ENCODE results near the gene ARHGAP18. TPM values are rescaled to one million over a fixed set of nuclear protein-coding genes. Genes with fewer than 3 reads are reported as not detected.

ARHGAP18 gene
- total RNA-seq, 1 donor from 2014 or later = 24.5 TPM

- H3K4me3 ChIP-seq (ENCODE audit: low read depth, low read length) = no peak overlapping the region
- TF ChIP-seq CTCF (conservative IDR thresholded peaks at IDR 0.05; ENCODE audit: low read depth, low read length) = no peak
- DNase-seq (ENCODE audit: low read depth) = no peak
Measured at GRCh38 chr6:129599467-129599866, 110.5 kb downstream of the ARHGAP18 start.

GRCh38 chr6:129598244-129599187 lies 111.5 kb downstream of the ARHGAP18 start:
- peak; percentile 79 for TF ChIP-seq CTCF (conservative IDR thresholded peaks at IDR 0.05; ENCODE audit: low read depth, low read length)
- DNase-seq (ENCODE audit: low read depth) = no peak
- no peak overlapping the region for H3K4me3 ChIP-seq (ENCODE audit: low read depth, low read length)

DNA sequence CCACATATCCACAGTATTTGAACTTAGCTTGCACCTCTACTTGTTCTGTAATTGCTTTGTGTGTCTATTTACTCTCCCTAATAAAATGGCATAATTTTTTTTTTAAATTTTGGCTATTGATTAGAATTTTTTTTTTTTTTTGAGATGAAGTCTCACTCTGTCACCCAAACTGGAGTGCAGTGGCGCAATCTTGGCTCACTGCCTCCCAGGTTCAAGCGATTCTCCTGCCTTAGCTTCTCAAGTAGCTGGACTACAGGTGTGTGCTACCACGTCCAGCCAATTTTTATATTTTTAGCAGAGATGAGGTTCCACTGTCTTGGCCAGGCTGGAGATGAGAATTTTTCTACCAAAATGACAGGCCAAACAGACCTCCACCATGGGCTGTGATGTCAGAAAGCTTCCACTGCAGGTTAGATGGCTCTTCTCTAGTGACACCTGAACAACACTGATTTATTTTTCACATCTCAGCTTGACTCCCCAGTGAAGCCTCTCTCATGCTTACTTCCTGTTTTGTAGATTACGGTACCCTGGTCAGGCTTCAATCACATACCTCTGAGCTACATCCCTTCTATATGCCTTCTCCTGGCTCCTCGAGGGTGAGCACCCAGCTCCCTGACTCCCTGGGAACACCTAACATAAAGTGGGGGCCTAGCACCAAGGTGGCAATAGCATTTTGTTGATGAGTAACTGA lies 112.8 kb downstream of the ARHGAP18 start:
- H3K4me3 ChIP-seq (ENCODE audit: low read depth, low read length) = no peak overlapping the region
- no peak for DNase-seq (ENCODE audit: low read depth)
- TF ChIP-seq CTCF (conservative IDR thresholded peaks at IDR 0.05; ENCODE audit: low read depth, low read length) = no peak

- H3K4me3 ChIP-seq (ENCODE audit: low read depth, low read length) = no peak overlapping the region
- no peak for DNase-seq (ENCODE audit: low read depth)
- TF ChIP-seq CTCF (conservative IDR thresholded peaks at IDR 0.05; ENCODE audit: low read depth, low read length) = no peak
Measured at GRCh38 chr6:129596522-129596921, 113.5 kb downstream of the ARHGAP18 start.

- TF ChIP-seq CTCF (conservative IDR thresholded peaks at IDR 0.05; ENCODE audit: low read depth, low read length) = no peak
Measured at GRCh38 chr6:129593233-129593564, 116.8 kb downstream of the ARHGAP18 start.

DNA sequence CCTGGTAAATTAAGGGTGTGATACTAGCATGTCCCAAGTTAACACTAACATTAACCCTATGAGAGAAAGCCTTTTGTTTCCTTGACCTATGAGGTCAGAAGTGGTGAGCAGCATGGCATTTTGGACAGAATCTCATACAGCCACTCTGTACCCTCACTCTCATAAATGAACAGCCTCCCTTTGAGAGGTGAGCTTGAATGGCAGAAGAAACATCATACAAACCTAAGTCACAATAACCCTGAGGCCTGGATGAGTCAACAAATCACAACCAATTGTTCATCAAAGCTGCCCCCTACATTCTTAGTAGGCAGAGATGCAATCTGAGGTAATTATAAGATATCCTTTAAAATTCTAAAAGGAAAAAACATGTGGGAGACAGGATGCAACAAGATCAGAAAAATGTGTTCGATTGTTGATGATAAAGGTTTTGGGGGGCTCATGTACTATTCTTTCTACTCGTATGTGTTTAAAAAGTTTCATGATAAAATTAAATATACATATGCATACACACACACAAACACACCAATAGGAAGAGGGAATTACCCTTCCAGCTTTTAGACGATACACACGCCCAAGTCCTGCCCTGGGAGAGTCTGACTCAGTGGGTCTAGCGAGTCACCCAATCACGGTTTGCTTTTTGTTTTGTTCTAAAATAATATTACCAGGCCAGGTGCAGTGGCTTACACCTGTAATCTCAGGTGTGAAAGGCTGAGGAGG lies 117.3 kb downstream of the ARHGAP18 start:
- no peak for TF ChIP-seq CTCF (conservative IDR thresholded peaks at IDR 0.05; ENCODE audit: low read depth, low read length)

More at GRCh38 chr6:129593233-129593564, 116.8 kb downstream of the ARHGAP18 start:
- no peak overlapping the region for H3K4me3 ChIP-seq (ENCODE audit: low read depth, low read length)
- DNase-seq (ENCODE audit: low read depth) = no peak

More for the DNA sequence above, 117.3 kb downstream of the ARHGAP18 start:
- no peak for DNase-seq (ENCODE audit: low read depth)
- no peak overlapping the region for H3K4me3 ChIP-seq (ENCODE audit: low read depth, low read length)

Measured in epithelial cell of proximal tubule (primary cell).